Brain microvascular endothelial cell (primary cell): ENCODE data around the gene THSD7A.

Source experiments
- DNase-seq: peaks from one replicate; pipeline ENCODE4 v3.0.0-alpha.2; 2020
- H3K27ac ChIP-seq: fragments of 250-450 bp; sonication (Bioruptor Pico); 2 replicates; pipeline ENCODE4 v1.5.1; 2020; ENCODE audit warnings: mild to moderate bottlenecking, moderate library complexity
- H3K27me3 ChIP-seq: fragments of 250-450 bp; sonication (Bioruptor Pico); replicated peaks from 2 replicates; pipeline ENCODE4 v1.5.1; 2020; ENCODE audit warnings: mild to moderate bottlenecking
- H3K36me3 ChIP-seq: fragments of 250-450 bp; sonication (Bioruptor Pico); replicated peaks from 2 replicates; pipeline ENCODE4 v1.5.1; 2020; ENCODE audit warnings: mild to moderate bottlenecking
- H3K4me3 ChIP-seq: 2 replicates; pipeline ENCODE4 v1.5.1; 2011; ENCODE audit warnings: low read depth, mild to moderate bottlenecking, control low read depth, low read length, moderate library complexity
- CTCF ChIP-seq: IDR thresholded peaks from 2 replicates; pipeline ENCODE4 v1.5.1; 2011; ENCODE audit warnings: low read depth, mild to moderate bottlenecking, moderate library complexity, low read length, control low read depth, inconsistent platforms; ENCODE audit errors: missing control alignments
- in situ Hi-C: cut with HindIII; loops from 2 replicates; pipeline ENCODE4 v1.10.0; 2017; ENCODE audit warnings: low sequenced_read_pairs, low pct_ligation_motif_present

Gene THSD7A

GRCh38 chr7:11589251-11589650 lies 242.7 kb downstream of the THSD7A start:
- H3K27ac ChIP-seq, result no peak overlapping the region
- no peaks in the 10 kb centered on the region for H3K27me3 ChIP-seq
- no peak for TF ChIP-seq CTCF
- in situ Hi-C loops, result no loop called here
- no peak overlapping the region for H3K4me3 ChIP-seq
- DNase-seq, result no peak
- no peaks in the 10 kb centered on the region for H3K36me3 ChIP-seq

- Histone ChIP-seq H3K36me3 (no peaks in the 10 kb centered on the region), H3K4me3 (no peak overlapping the region), H3K27ac (no peak overlapping the region), H3K27me3 (no peaks in the 10 kb centered on the region)
- in situ Hi-C loops, result no loop called here
- no peak for DNase-seq
- TF ChIP-seq CTCF, result no peak
Measured at GRCh38 chr7:11587814-11588213, 244.2 kb downstream of the THSD7A start.

- Histone ChIP-seq H3K27me3 (no peaks in the 10 kb centered on the region), H3K27ac (no peak overlapping the region), H3K4me3 (no peak overlapping the region), H3K36me3 (no peaks in the 10 kb centered on the region)
- in situ Hi-C loops, result no loop called here
- DNase-seq, result no peak
- TF ChIP-seq CTCF, result no peak
Measured at GRCh38 chr7:11587048-11587447, 244.9 kb downstream of the THSD7A start.

GRCh38 chr7:11584406-11585031 lies 247.5 kb downstream of the THSD7A start:
- Histone ChIP-seq H3K27me3 (no peaks in the 10 kb centered on the region), H3K36me3 (no peaks in the 10 kb centered on the region), H3K27ac (no peak overlapping the region), H3K4me3 (no peak overlapping the region)
- in situ Hi-C loops, result no loop called here
- TF ChIP-seq CTCF, result no peak
- DNase-seq, result no peak

- DNase-seq, result no peak
- no peak overlapping the region for H3K4me3 ChIP-seq
- no peaks in the 10 kb centered on the region for H3K36me3 ChIP-seq
- no peaks in the 10 kb centered on the region for H3K27me3 ChIP-seq
- in situ Hi-C loops, result no loop called here
- TF ChIP-seq CTCF, result no peak
- H3K27ac ChIP-seq, result no peak overlapping the region
Measured at GRCh38 chr7:11579141-11579540, 252.9 kb downstream of the THSD7A start.

- DNase-seq, result no peak
- no peak for TF ChIP-seq CTCF
- Histone ChIP-seq H3K4me3 (no peak overlapping the region), H3K36me3 (no peaks in the 10 kb centered on the region), H3K27ac (no peak overlapping the region), H3K27me3 (no peaks in the 10 kb centered on the region)
- in situ Hi-C loops, result no loop called here
Measured at GRCh38 chr7:11576310-11576709, 255.7 kb downstream of the THSD7A start.
